ENCODE measurements around the gene BSG. TPM values are rescaled to one million over a fixed set of nuclear protein-coding genes. Genes with fewer than 3 reads are reported as not detected.

The BSG gene
- total RNA-seq, 4 donors from 2014 or later = 313 to 793 (median 445) TPM

DNA sequence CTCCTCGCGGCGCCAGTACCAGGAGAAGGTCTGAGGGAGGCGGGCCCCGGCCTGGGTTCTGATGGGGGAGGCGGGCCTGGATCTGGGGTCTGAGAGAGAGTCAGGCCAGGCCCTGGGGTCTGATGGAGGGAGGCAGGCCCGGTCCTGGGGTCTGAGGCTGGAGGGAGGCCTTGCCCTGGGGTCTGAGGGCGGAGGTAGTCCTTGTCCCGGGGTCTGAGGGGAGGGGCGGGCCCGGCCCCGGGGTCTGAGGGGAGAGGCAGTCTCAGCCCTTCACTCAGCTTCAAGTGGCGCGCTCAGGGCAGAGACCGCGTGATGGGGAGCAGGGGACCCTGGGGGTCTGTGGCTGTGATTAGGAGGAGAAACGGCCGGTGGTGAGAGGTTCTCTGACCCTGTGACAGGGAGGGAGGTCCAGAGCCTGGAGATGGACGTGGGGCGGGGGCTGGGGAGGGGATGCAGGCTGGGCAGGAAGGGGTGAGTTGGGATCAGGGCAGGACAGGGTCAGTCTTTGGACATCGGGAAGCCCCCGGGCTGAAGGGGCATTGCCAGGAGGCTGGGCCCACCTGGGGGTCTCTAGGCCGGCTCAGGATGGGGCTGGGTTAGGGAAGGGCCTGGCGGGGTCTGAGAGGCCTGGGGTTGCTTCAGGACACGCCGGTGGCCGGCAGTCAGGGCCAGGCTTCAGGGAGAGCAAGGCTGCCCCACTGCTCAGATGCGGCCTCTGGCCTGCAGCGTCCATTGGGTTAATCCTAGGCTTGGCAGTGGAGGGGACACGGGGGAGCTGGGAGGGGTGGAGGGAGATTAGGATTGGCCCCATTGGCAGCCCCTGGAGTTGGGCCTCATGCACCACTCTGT is 36.0 kb downstream of the BSG start:
- TF ChIP-seq, protein P1, sequence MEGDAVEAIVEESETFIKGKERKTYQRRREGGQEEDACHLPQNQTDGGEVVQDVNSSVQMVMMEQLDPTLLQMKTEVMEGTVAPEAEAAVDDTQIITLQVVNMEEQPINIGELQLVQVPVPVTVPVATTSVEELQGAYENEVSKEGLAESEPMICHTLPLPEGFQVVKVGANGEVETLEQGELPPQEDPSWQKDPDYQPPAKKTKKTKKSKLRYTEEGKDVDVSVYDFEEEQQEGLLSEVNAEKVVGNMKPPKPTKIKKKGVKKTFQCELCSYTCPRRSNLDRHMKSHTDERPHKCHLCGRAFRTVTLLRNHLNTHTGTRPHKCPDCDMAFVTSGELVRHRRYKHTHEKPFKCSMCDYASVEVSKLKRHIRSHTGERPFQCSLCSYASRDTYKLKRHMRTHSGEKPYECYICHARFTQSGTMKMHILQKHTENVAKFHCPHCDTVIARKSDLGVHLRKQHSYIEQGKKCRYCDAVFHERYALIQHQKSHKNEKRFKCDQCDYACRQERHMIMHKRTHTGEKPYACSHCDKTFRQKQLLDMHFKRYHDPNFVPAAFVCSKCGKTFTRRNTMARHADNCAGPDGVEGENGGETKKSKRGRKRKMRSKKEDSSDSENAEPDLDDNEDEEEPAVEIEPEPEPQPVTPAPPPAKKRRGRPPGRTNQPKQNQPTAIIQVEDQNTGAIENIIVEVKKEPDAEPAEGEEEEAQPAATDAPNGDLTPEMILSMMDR (IDR thresholded peaks at IDR 0.05; ENCODE audit: low read depth) = no peak

DNA sequence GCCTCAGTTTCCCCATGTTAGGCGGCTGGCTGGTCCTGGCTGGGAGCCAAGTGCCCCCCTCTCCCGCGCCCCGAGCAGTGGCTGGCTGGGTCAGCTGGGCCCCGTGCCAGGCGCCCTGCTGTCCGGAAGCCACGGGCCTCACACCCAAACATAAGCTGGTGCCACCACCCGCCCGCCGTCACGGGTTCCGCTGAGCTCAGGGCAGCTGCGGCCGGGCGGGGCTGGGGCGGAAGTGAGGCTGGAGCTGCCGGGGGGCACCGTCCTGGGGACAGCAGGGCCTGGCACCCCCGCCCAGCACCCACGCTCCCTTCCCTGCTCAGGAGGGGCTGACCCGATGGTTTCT is 36.6 kb downstream of the BSG start:
- TF ChIP-seq, protein P1 (IDR thresholded peaks at IDR 0.05; ENCODE audit: low read depth) = no peak

DNA sequence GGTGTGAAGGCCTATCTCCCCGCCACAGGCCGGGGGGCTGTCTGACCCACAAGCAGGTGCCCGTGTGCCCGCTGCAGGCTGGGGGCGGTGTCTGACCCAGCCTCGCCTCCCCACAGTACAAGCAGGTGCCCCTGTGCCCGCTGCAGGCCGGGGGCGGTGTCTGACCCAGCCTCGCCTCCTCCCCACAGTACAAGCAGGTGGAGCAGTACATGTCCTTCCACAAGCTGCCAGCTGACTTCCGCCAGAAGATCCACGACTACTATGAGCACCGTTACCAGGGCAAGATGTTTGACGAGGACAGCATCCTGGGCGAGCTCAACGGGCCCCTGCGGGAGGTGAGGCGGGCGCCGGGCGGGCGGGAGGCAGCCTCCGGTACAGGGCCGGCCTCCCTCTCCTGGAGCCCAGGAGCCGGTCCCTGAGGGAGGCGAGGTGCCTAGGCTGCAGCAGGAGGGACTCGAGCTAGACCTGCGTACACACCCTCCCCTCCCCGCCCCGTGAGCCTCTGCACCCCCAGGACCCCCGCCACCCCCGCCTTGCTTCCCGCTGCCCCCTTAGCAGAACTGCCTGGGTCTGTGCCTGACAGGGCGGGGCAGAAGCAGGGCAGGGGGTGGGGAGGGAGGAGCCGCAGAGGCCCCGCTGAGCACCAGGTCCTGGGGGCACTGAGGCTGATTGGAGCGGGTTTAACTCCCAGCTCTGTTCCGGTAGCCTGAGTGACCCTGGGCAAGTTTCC is 37.8 kb downstream of the BSG start:
- TF ChIP-seq, protein P1 (IDR thresholded peaks at IDR 0.05; ENCODE audit: low read depth) = no peak

DNA sequence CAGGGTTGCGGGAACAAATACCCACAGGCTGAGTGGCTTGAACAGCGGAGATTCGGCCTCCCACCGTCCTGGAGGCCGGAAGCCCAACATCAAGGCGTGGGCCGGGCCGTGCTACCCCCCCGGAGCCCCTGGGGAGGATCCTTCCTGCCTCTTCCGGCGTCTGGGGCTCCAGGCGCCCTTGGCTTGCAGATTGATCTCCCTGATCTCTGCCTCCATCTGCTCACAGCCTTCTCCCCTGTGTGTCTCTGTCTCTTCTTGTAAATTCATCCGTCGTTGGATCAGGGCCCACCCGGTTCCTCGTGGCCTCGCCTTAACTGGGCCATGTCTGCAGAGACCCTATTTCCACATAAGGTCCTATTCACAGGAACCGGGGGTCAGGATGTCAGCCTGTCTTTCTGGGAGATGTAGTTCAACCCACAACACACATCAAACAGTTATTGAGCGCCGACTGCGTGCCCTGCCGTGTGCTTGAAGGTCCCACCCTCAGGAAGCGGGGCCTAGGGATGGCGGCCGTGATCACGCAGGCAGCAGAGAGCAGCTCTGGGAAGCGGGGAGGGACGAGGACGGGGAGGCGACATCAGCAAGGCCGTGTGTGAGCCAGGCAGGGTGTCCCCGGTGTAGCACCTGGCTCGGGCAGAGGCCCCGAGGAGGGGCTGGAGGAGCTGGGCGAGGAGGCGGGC is 38.5 kb downstream of the BSG start:
- TF ChIP-seq, protein P1 (IDR thresholded peaks at IDR 0.05; ENCODE audit: low read depth) = no peak

DNA sequence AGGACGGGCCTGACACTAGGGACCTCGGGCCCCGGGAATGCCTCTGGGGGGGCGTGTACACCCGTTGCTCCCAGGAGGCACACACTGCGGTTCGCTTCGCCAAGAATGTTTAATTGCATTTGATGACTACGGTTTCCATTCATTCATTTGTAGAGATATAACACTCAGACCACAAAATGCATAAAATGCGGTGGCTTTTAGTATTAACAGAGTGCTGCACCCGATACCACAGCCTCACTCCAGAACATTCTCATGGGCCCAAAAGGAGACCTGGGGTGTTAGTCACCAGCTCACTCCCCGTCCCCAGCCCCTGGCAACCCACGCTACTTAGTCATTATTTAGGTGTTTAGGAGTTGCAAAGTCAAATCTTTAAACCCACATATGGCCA is 39.1 kb downstream of the BSG start:
- TF ChIP-seq, protein P1 (IDR thresholded peaks at IDR 0.05; ENCODE audit: low read depth) = no peak

DNA sequence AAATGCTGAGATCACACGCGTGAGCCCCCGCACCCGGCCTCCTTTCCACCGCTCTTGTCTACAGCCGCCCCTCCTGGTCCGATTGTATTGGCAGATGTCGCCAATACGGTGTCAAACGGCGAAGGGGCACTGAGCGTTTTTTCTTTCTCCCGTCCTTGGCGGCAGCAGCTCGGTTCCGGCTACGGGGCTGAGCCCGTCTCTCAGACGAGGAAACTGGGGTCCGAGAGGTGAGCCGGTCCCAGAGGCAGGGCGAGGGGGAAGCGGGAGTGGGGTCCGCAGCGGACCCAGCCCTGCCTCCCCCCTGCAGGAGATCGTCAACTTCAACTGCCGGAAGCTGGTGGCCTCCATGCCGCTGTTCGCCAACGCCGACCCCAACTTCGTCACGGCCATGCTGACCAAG is 40.5 kb downstream of the BSG start:
- TF ChIP-seq, protein P1 (IDR thresholded peaks at IDR 0.05; ENCODE audit: low read depth) = no peak

Data from subcutaneous adipose tissue (tissue), 4 donors.